ENCODE data around the gene SIRPB2. TPM values are rescaled to one million over a fixed set of nuclear protein-coding genes. Genes with fewer than 3 reads are reported as not detected.

The SIRPB2 gene
- total RNA-seq, 2 donors from 2014 or later = 0.74 to 3.0 TPM

GRCh38 chr20:1427457-1428054, 63.7 kb downstream of the SIRPB2 start:
- TF ChIP-seq CTCF (IDR thresholded peaks at IDR 0.05) = no peak
- H3K4me3 ChIP-seq = no peak overlapping the region
- no peaks in the 10 kb centered on the region for H3K27me3 ChIP-seq
- no peaks in the 10 kb centered on the region for H3K36me3 ChIP-seq
- no peak overlapping the region for H3K27ac ChIP-seq
- H3K4me1 ChIP-seq = no peaks in the 10 kb centered on the region
- H3K9me3 ChIP-seq = no peaks in the 10 kb centered on the region
- intact Hi-C loops (cut with DNase I) = no loop called here
- no peak overlapping the region for H3K9ac ChIP-seq (ENCODE audit: low read depth in 2 of 2, low read length in 2 of 2)
- DNase-seq = no peak

- Histone ChIP-seq H3K4me1 (no peaks in the 10 kb centered on the region), H3K4me3 (no peak overlapping the region), H3K9ac (ENCODE audit: low read depth in 2 of 2, low read length in 2 of 2) (no peak overlapping the region), H3K27me3 (no peaks in the 10 kb centered on the region), H3K9me3 (no peaks in the 10 kb centered on the region), H3K27ac (no peak overlapping the region), H3K36me3 (no peaks in the 10 kb centered on the region)
- no peak for TF ChIP-seq CTCF (IDR thresholded peaks at IDR 0.05)
- intact Hi-C loops (cut with DNase I) = no loop called here
- DNase-seq = no peak
Observed at GRCh38 chr20:1426231-1426849, 64.9 kb downstream of the SIRPB2 start.

Other genes starting within 250 kb of the SIRPB2 start
- gene SNPH, start 225.1 kb downstream of the SIRPB2 start, total RNA-seq = 1 to 10 TPM; 1.9 to 2.4 TPM
- gene SDCBP2, start 162.3 kb downstream of the SIRPB2 start, total RNA-seq = 100 to 1,000 TPM; 202 to 345 TPM
- gene FKBP1A, start 98.4 kb downstream of the SIRPB2 start, total RNA-seq = 100 to 1,000 TPM; 307 to 310 TPM
- gene NSFL1C, start 24.6 kb downstream of the SIRPB2 start, total RNA-seq = 10 to 100 TPM; 67.4 to 76.0 TPM
- not detected for gene SIRPD, start 66.3 kb upstream of the SIRPB2 start, total RNA-seq
- gene SIRPB1, start 128.6 kb upstream of the SIRPB2 start, total RNA-seq = 1 to 10 TPM in 1 of 2 donors, under 1 TPM in 1; 0.82 to 1.0 TPM
- gene SIRPG, start 166.4 kb upstream of the SIRPB2 start, total RNA-seq = under 1 TPM; 0.61 to 0.69 TPM

Measured in colonic mucosa (tissue), 4 donors.